Measurements from ENCODE around the gene SMIM13.
"Not testable (repeated sequence)": the region's sequence is repeated elsewhere in the genome, so short reads cannot be mapped to it uniquely, and the experiment has no call there.

Gene SMIM13

GRCh38 chr6:11089695-11090094 is 3.9 kb upstream of the SMIM13 start:
- Histone ChIP-seq H3K4me2 (ENCODE audit: low read depth, low read length, poor library complexity, severe bottlenecking) (no peak overlapping the region), H4K20me1 (ENCODE audit: low read depth, low read length) (no peaks in the 10 kb centered on the region), H3K36me3 (ENCODE audit: low read length) (no peaks in the 10 kb centered on the region), H3K4me3 (ENCODE audit: insufficient read depth, low read length, poor library complexity, severe bottlenecking) (no peak overlapping the region), H3K79me2 (ENCODE audit: insufficient read depth, low read length) (peaks cover 6% of the 10 kb centered on the region), H3K9me3 (ENCODE audit: insufficient read depth, low read length) (no peaks in the 10 kb centered on the region; the same call in 1 of the 2 replicates), H3F3A (ENCODE audit: insufficient read depth) (peaks cover 4% of the 10 kb centered on the region; the same call in 1 of the 2 replicates), H3K27ac (ENCODE audit: low read depth, low read length) (no peak overlapping the region), H3K9ac (ENCODE audit: low read length) (no peak overlapping the region), H2AFZ (ENCODE audit: low read depth, low read length, severe bottlenecking) (no peak overlapping the region), H3K27me3 (ENCODE audit: low read length) (no peaks in the 10 kb centered on the region), H3K9me2 (replicated peaks; ENCODE audit: insufficient read depth, low read length) (no peaks in the 10 kb centered on the region)
- TF ChIP-seq EZH2phosphoT487 (conservative IDR thresholded peaks at IDR 0.05; ENCODE audit: low read length) (no peak), CTCF (IDR thresholded peaks at IDR 0.05; ENCODE audit: insufficient read depth, low read length, poor library complexity, severe bottlenecking) (no peak)

- not testable (repeated sequence) for H3K27ac ChIP-seq (ENCODE audit: low read depth, low read length); H3K4me2 ChIP-seq (ENCODE audit: low read depth, low read length, poor library complexity, severe bottlenecking); H3K9ac ChIP-seq (ENCODE audit: low read length); H3K27me3 ChIP-seq (ENCODE audit: low read length); H3K4me3 ChIP-seq (ENCODE audit: insufficient read depth, low read length, poor library complexity, severe bottlenecking); H3K9me3 ChIP-seq (ENCODE audit: insufficient read depth, low read length); H3F3A ChIP-seq (ENCODE audit: insufficient read depth); H2AFZ ChIP-seq (ENCODE audit: low read depth, low read length, severe bottlenecking); H3K36me3 ChIP-seq (ENCODE audit: low read length); H4K20me1 ChIP-seq (ENCODE audit: low read depth, low read length); H3K9me2 ChIP-seq (replicated peaks; ENCODE audit: insufficient read depth, low read length)
- H3K79me2 ChIP-seq (ENCODE audit: insufficient read depth, low read length): peaks cover 20% of the 10 kb centered on the region
Measured at GRCh38 chr6:11091141-11091540, 2.5 kb upstream of the SMIM13 start.

GRCh38 chr6:11092668-11093375 is 812 bp upstream of the SMIM13 start:
- peak overlapping the region; percentile 84 for H2AFZ ChIP-seq (ENCODE audit: low read depth, low read length, severe bottlenecking)
- H3K9me3 ChIP-seq (ENCODE audit: insufficient read depth, low read length): no peaks in the 10 kb centered on the region; the same call in 1 of the 2 replicates
- H3K9me2 ChIP-seq (replicated peaks; ENCODE audit: insufficient read depth, low read length): no peaks in the 10 kb centered on the region
- H3K4me3 ChIP-seq (ENCODE audit: insufficient read depth, low read length, poor library complexity, severe bottlenecking): peak overlapping the region; percentile 89
- peak overlapping the region; percentile 88 for H3K9ac ChIP-seq (ENCODE audit: low read length)
- no peaks in the 10 kb centered on the region for H4K20me1 ChIP-seq (ENCODE audit: low read depth, low read length)
- peak overlapping the region; percentile 74 for H3K4me2 ChIP-seq (ENCODE audit: low read depth, low read length, poor library complexity, severe bottlenecking)
- no peaks in the 10 kb centered on the region for H3K36me3 ChIP-seq (ENCODE audit: low read length)
- H3K79me2 ChIP-seq (ENCODE audit: insufficient read depth, low read length): peaks cover 37% of the 10 kb centered on the region
- H3K27me3 ChIP-seq (ENCODE audit: low read length): no peaks in the 10 kb centered on the region
- TF ChIP-seq CTCF (IDR thresholded peaks at IDR 0.05; ENCODE audit: insufficient read depth, low read length, poor library complexity, severe bottlenecking) (no peak), EZH2phosphoT487 (conservative IDR thresholded peaks at IDR 0.05; ENCODE audit: low read length) (no peak)
- H3K27ac ChIP-seq (ENCODE audit: low read depth, low read length): peak overlapping the region; percentile 71
- H3F3A ChIP-seq (ENCODE audit: insufficient read depth): peaks cover 6% of the 10 kb centered on the region; the same call in 1 of the 2 replicates

- Histone ChIP-seq H3K79me2 (ENCODE audit: insufficient read depth, low read length) (peaks cover 41% of the 10 kb centered on the region), H3K4me2 (ENCODE audit: low read depth, low read length, poor library complexity, severe bottlenecking) (peak overlapping the region; percentile 74), H4K20me1 (ENCODE audit: low read depth, low read length) (no peaks in the 10 kb centered on the region), H3K9ac (ENCODE audit: low read length) (peak overlapping the region; percentile 88), H3F3A (ENCODE audit: insufficient read depth) (peaks cover 9% of the 10 kb centered on the region; the same call in 1 of the 2 replicates), H3K27ac (ENCODE audit: low read depth, low read length) (peak overlapping the region; percentile 71), H3K9me3 (ENCODE audit: insufficient read depth, low read length) (no peaks in the 10 kb centered on the region; the same call in 1 of the 2 replicates), H3K4me3 (ENCODE audit: insufficient read depth, low read length, poor library complexity, severe bottlenecking) (peak overlapping the region; percentile 89), H3K27me3 (ENCODE audit: low read length) (no peaks in the 10 kb centered on the region), H3K36me3 (ENCODE audit: low read length) (no peaks in the 10 kb centered on the region), H2AFZ (ENCODE audit: low read depth, low read length, severe bottlenecking) (peak overlapping the region; percentile 84), H3K9me2 (replicated peaks; ENCODE audit: insufficient read depth, low read length) (no peaks in the 10 kb centered on the region)
- TF ChIP-seq EZH2phosphoT487 (conservative IDR thresholded peaks at IDR 0.05; ENCODE audit: low read length) (no peak), CTCF (IDR thresholded peaks at IDR 0.05; ENCODE audit: insufficient read depth, low read length, poor library complexity, severe bottlenecking) (no peak)
Measured at GRCh38 chr6:11093376-11093625, 333 bp upstream of the SMIM13 start.

All from SU-DHL-6 (cell line).